Liver (tissue), 9 donors: ENCODE results near the gene PRR30. TPM values are rescaled to one million over a fixed set of nuclear protein-coding genes. Genes with fewer than 3 reads are reported as not detected.
"Not testable (repeated sequence)": the region's sequence is repeated elsewhere in the genome, so short reads cannot be mapped to it uniquely, and the experiment has no call there.

Experiments
- DNase-seq: peaks from one replicate; pipeline ENCODE4 v3.0.0-alpha.2; 2017; ENCODE audit warnings: low spot score
- H3K27ac ChIP-seq, 2 donors: one replicate each; pipeline ENCODE4 v1.7.0; 2013; ENCODE audit warnings: inconsistent platforms in 2 of 2, low read length in 2 of 2, control low read depth in 1 of 2, low read depth in 1 of 2, mild to moderate bottlenecking in 1 of 2
- H3K27me3 ChIP-seq, 4 donors: one replicate each; pipeline versions ENCODE4 v1.6.1 to v1.7.0; 2013; ENCODE audit warnings: low read length in 3 of 4, inconsistent platforms in 1 of 4, mild to moderate bottlenecking in 1 of 4, moderate library complexity in 1 of 4; ENCODE audit not compliant: control insufficient read depth in 4 of 4, insufficient read depth in 4 of 4
- H3K36me3 ChIP-seq, 4 donors: one replicate each; pipeline versions ENCODE4 v1.6.1 to v1.7.0; 2013; ENCODE audit warnings: low read length in 3 of 4, mild to moderate bottlenecking in 3 of 4, low read depth in 1 of 4, moderate library complexity in 1 of 4; ENCODE audit not compliant: control insufficient read depth in 4 of 4, insufficient read depth in 3 of 4
- H3K4me1 ChIP-seq, 4 donors: one replicate each; pipeline versions ENCODE4 v1.6.1 to v1.7.0; 2013; ENCODE audit warnings: low read length in 3 of 4, mild to moderate bottlenecking in 3 of 4, moderate library complexity in 1 of 4; ENCODE audit not compliant: control insufficient read depth in 4 of 4, insufficient read depth in 4 of 4
- H3K4me3 ChIP-seq, 3 donors: one replicate each; pipeline versions ENCODE4 v1.6.1 to v1.7.0; 2013; ENCODE audit warnings: low read length in 3 of 3, control low read depth in 1 of 3, low read depth in 1 of 3, mild to moderate bottlenecking in 1 of 3
- H3K9ac ChIP-seq, 2 donors: one replicate each; pipeline ENCODE4 v1.7.0; 2013; ENCODE audit warnings: low read length in 2 of 2, mild to moderate bottlenecking in 2 of 2, moderate library complexity in 2 of 2, control low read depth in 1 of 2, low read depth in 1 of 2
- H3K9me3 ChIP-seq, 4 donors: one replicate each; pipeline versions ENCODE4 v1.6.1 to v1.7.0; 2013; ENCODE audit warnings: low read length in 3 of 4; ENCODE audit not compliant: control insufficient read depth in 4 of 4
- EGR1 ChIP-seq, 2 donors: IDR thresholded peaks; 2 replicates each; pipeline ENCODE4 v1.6.1; 2016 to 2018; ENCODE audit warnings: antibody characterized with exemption in 2 of 2, low read depth in 2 of 2
- FOXA1 ChIP-seq: IDR thresholded peaks from 2 replicates; pipeline ENCODE4 v1.6.1; 2016; ENCODE audit warnings: antibody characterized with exemption
- FOXA2 ChIP-seq: IDR thresholded peaks from 2 replicates; pipeline ENCODE4 v1.6.1; 2016; ENCODE audit warnings: antibody characterized with exemption
- GABPA ChIP-seq, 2 donors: IDR thresholded peaks in 1 of 2; conservative IDR thresholded peaks in 1 of 2; 2 replicates each; pipeline ENCODE4 v1.6.1; 2016; ENCODE audit warnings: antibody characterized with exemption in 2 of 2, mild to moderate bottlenecking in 1 of 2, moderate library complexity in 1 of 2
- HNF4A ChIP-seq, 2 donors: conservative IDR thresholded peaks; 2 replicates each; pipeline ENCODE4 v1.6.1; 2016; ENCODE audit warnings: antibody characterized with exemption in 2 of 2, mild to moderate bottlenecking in 2 of 2
- HNF4G ChIP-seq: IDR thresholded peaks from 2 replicates; pipeline ENCODE4 v1.6.1; 2016; ENCODE audit warnings: antibody characterized with exemption
- JUND ChIP-seq, 2 donors: IDR thresholded peaks; 2 replicates each; pipeline ENCODE4 v1.6.1; 2016; ENCODE audit warnings: antibody characterized with exemption in 2 of 2
- NR2F2 ChIP-seq: IDR thresholded peaks from 2 replicates; pipeline ENCODE4 v1.6.1; 2016; ENCODE audit warnings: antibody characterized with exemption
- RAD21 ChIP-seq, 2 donors: IDR thresholded peaks; 2 replicates each; pipeline ENCODE4 v1.6.1; 2016; ENCODE audit warnings: antibody characterized with exemption in 2 of 2, mild to moderate bottlenecking in 2 of 2
- RXRA ChIP-seq, 2 donors: IDR thresholded peaks; 2 replicates each; pipeline ENCODE4 v1.6.1; 2017 to 2018; ENCODE audit warnings: antibody characterized with exemption in 2 of 2, mild to moderate bottlenecking in 1 of 2
- SP1 ChIP-seq: IDR thresholded peaks from 2 replicates; pipeline ENCODE4 v1.6.1; 2018; ENCODE audit warnings: antibody characterized with exemption, mild to moderate bottlenecking
- TAF1 ChIP-seq: conservative IDR thresholded peaks from 2 replicates; pipeline ENCODE4 v1.6.1; 2016; ENCODE audit warnings: antibody characterized with exemption, mild to moderate bottlenecking
- YY1 ChIP-seq: IDR thresholded peaks from 2 replicates; pipeline ENCODE4 v1.6.1; 2016; ENCODE audit warnings: antibody characterized with exemption, mild to moderate bottlenecking
- WGBS: extraction: QIAGEN DNeasy Blood & Tissue Kit; methylation state at CpG from one replicate; pipeline ENCODE4 v1.1.7; 2013; 5-methylcytosine and 5-hydroxymethylcytosine counted together
- polyA plus RNA-seq, 2 donors: library from polyadenylated mRNA; stranded (reverse) in 1 of 2; unstranded in 1 of 2; fragments of 200-250 nt in 1 of 2; fragments of >200 nt in 1 of 2; fragmentation: Nextera tagmentation in 1 of 2; extraction: Ambion mirVana in 1 of 2; gene quantifications; one replicate each; pipeline versions ENCODE4 v1.2.1 to v1.2.3, GENCODE V29; 2013 to 2015
- total RNA-seq, 2 donors: library from RNA; depleted of rRNA; stranded (reverse); fragments of >200 nt; gene quantifications; one replicate each; pipeline ENCODE4 v1.2.3, GENCODE V29; 2014
- TF ChIP-seq, protein P1 (sequence below): IDR thresholded peaks from 2 replicates; pipeline ENCODE4 v1.6.1; 2016; ENCODE audit warnings: antibody characterized with exemption
- TF ChIP-seq, protein P2 (sequence below): IDR thresholded peaks from 2 replicates; pipeline ENCODE4 v1.6.1; 2016; ENCODE audit warnings: antibody characterized with exemption
- TF ChIP-seq, protein P3 (sequence below): IDR thresholded peaks from 2 replicates; pipeline ENCODE4 v1.6.1; 2016; ENCODE audit warnings: antibody characterized with exemption
- TF ChIP-seq, protein P4 (sequence below): fragments of 150-350 bp; IDR thresholded peaks from 2 replicates; pipeline ENCODE4 v1.5.1; 2017; ENCODE audit warnings: improper control_type of control experiment, low read depth, low read length; ENCODE audit not compliant: missing input control
- donor health status: healthy.
- donor health status: healthy.
- donor health status: healthy.
- donor health status: healthy.
- donor health status: healthy.

PRR30 gene
- total and polyA plus RNA-seq, 4 donors, result not detected

DNA sequence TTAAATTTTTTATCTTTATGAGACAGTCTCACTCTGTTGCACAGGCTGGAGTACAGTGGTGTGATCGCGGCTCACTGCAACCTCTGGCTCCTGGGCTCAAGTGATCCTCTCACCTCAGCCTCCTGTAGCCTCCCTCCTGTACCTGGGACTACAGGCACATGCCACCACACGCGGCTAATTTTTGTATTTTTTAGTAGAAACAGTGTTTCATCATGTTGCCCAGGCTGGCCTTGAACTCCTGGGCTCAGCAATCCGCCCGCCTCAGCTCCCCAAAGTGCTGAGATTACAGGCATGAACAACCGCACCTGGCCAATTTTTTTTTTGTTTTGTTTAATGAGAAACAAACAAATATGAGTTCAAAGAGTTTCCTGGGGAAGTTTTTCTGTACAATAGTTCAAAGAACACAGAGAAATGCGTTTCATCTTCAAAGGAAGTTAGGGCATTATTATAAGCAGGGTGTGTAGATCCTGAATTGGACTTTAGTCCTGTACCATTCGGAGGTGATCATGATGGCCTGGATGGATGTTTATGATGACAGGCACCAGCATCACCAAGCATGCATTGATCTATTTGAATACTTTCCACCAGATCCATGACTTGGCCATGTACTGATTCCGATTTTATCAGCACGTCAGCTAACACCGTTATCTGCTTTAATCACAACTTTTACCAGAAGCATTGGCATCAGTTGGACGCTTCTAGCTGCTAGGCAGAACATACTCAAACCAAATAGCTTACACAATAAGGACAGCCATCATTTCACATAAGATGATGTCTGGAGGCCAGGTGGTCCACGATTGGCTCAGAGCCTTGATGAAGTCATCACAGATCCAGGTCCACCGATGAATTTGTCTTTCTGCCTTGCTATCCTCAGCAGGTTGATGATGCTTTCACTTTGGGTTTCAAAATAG, 38.5 kb upstream of the PRR30 start (continued):
- TF ChIP-seq, protein P1, sequence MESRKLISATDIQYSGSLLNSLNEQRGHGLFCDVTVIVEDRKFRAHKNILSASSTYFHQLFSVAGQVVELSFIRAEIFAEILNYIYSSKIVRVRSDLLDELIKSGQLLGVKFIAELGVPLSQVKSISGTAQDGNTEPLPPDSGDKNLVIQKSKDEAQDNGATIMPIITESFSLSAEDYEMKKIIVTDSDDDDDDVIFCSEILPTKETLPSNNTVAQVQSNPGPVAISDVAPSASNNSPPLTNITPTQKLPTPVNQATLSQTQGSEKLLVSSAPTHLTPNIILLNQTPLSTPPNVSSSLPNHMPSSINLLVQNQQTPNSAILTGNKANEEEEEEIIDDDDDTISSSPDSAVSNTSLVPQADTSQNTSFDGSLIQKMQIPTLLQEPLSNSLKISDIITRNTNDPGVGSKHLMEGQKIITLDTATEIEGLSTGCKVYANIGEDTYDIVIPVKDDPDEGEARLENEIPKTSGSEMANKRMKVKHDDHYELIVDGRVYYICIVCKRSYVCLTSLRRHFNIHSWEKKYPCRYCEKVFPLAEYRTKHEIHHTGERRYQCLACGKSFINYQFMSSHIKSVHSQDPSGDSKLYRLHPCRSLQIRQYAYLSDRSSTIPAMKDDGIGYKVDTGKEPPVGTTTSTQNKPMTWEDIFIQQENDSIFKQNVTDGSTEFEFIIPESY, result peak; percentile 57
- TF ChIP-seq SP1 (peak; percentile 85), YY1 (peak; percentile 90), RAD21 (IDR thresholded peaks at IDR 0.05) (peak; percentile 19 to 40), JUND (IDR thresholded peaks at IDR 0.05) (peak in 1 of 2 donors; percentile 85), EGR1 (IDR thresholded peaks at IDR 0.05; ENCODE audit: low read depth in 2 of 2) (peak in 1 of 2 donors; percentile 45), HNF4A (conservative IDR thresholded peaks at IDR 0.05) (peak; percentile 86 to 90), RXRA (IDR thresholded peaks at IDR 0.05) (peak; percentile 51 to 91), GABPA (IDR thresholded peaks at IDR 0.05 in 1 of 2, conservative IDR thresholded peaks at IDR 0.05 in 1 of 2) (no peak), TAF1 (no peak), FOXA2 (peak; percentile 50), FOXA1 (peak; percentile 47), NR2F2 (no peak)
- TF ChIP-seq, protein P2, sequence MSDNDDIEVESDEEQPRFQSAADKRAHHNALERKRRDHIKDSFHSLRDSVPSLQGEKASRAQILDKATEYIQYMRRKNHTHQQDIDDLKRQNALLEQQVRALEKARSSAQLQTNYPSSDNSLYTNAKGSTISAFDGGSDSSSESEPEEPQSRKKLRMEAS, result peak; percentile 72
- TF ChIP-seq, protein P3, sequence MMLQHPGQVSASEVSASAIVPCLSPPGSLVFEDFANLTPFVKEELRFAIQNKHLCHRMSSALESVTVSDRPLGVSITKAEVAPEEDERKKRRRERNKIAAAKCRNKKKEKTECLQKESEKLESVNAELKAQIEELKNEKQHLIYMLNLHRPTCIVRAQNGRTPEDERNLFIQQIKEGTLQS, result peak; percentile 37

DNA sequence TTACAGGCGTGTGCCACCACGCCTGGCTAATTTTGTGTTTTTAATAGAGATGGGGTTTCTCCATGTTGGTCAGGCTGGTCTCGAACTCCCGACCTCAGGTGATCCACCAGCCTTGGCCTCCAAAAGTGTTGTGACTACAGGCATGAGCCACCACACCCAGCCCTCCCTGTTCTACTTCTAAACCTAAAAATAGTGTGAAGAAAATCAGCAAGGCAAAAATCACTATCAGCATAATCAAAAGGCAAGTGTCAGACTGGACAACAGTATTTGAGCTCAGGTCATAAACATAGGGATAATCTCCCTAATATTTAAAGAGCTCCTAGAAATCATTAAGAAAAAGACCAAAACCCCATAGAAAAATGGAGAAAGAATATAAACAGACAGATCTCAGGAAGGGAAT, 36.6 kb upstream of the PRR30 start:
- H3K9ac ChIP-seq, H3K27ac ChIP-seq, H3K36me3 ChIP-seq, H3K27me3 ChIP-seq, H3K4me3 ChIP-seq, H3K9me3 ChIP-seq, DNase-seq: not testable (repeated sequence)
- WGBS, result 95% methylated on average over 4 of the region's 4 CpGs
- H3K4me1 ChIP-seq, result peaks cover 3 to 24% (median 14%) of the 10 kb centered on the region in 4 donors

DNA sequence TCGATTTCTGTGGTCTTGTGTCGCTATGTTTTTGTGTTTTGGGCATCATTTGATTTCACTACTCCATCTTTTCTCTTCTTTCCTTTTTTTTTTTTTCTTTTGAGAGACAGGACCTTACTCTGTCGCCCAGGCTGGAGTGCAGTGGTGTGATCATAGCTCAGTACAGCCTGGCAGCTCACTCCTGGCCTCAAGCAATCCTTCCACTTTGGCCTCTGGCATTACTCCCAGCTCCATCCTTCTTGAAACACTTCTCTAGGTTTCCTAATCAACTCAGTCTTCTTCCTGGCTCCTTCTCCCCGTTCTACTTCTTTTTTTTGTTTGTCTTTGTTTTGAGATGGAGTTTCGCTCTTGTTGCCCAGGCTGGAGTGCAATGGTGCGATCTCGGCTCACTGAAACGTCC, 36.1 kb upstream of the PRR30 start:
- DNase-seq, result no peak
- no peak overlapping the region for H3K4me3 ChIP-seq
- 80% methylated on average over 8 of the region's 8 CpGs for WGBS
- peaks cover 3 to 24% (median 16%) of the 10 kb centered on the region in 4 donors for H3K4me1 ChIP-seq
- H3K27ac ChIP-seq, result no peak overlapping the region
- TF ChIP-seq EGR1 (IDR thresholded peaks at IDR 0.05; ENCODE audit: low read depth in 2 of 2), result no peak
- TF ChIP-seq, protein P4, sequence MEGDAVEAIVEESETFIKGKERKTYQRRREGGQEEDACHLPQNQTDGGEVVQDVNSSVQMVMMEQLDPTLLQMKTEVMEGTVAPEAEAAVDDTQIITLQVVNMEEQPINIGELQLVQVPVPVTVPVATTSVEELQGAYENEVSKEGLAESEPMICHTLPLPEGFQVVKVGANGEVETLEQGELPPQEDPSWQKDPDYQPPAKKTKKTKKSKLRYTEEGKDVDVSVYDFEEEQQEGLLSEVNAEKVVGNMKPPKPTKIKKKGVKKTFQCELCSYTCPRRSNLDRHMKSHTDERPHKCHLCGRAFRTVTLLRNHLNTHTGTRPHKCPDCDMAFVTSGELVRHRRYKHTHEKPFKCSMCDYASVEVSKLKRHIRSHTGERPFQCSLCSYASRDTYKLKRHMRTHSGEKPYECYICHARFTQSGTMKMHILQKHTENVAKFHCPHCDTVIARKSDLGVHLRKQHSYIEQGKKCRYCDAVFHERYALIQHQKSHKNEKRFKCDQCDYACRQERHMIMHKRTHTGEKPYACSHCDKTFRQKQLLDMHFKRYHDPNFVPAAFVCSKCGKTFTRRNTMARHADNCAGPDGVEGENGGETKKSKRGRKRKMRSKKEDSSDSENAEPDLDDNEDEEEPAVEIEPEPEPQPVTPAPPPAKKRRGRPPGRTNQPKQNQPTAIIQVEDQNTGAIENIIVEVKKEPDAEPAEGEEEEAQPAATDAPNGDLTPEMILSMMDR, result no peak
- TF ChIP-seq, protein P2, result no peak
- no peak for TF ChIP-seq YY1
- no peak for TF ChIP-seq NR2F2
- TF ChIP-seq HNF4A (conservative IDR thresholded peaks at IDR 0.05), result no peak
- TF ChIP-seq, protein P3, result no peak
- no peak for TF ChIP-seq FOXA2
- no peak for TF ChIP-seq SP1
- TF ChIP-seq JUND (IDR thresholded peaks at IDR 0.05), result no peak
- no peak for TF ChIP-seq GABPA (IDR thresholded peaks at IDR 0.05 in 1 of 2, conservative IDR thresholded peaks at IDR 0.05 in 1 of 2)
- no peak for TF ChIP-seq FOXA1
- no peak for TF ChIP-seq TAF1
- TF ChIP-seq HNF4G, result no peak
- no peak for TF ChIP-seq RAD21 (IDR thresholded peaks at IDR 0.05)
- no peak for TF ChIP-seq RXRA (IDR thresholded peaks at IDR 0.05)
- H3K9me3 ChIP-seq, result no peaks in the 10 kb centered on the region
- H3K36me3 ChIP-seq, result no peaks in the 10 kb centered on the region
- H3K9ac ChIP-seq, result no peak overlapping the region
- H3K27me3 ChIP-seq, result no peaks in the 10 kb centered on the region
